ENCODE results near the gene STAT4.

STAT4 gene

DNA sequence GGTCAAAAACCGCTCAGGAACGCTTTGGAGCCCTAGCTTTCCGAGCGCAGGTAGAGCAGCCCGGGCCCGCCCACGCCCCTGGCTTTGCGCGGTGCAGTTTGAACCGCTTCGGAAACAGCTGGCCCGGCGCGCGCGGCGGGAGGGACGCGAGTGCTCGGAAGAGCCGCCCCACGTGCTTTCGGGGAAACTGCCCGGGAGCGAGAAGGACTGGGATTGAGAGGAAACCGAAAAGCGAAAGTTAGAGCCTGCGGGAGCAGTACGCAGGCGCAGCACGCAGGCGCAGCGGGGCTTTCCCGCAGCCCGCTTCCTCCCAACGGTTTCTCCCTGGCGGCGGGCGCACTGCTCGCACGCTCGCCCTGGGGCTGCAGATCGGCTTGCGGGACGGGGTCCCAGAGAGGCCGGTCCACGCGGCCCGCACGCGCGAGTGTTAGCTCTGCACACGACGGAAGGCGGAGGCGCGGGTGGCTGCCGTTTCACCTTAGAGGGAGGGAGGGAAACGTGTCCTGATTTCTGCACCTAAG, 130.5 kb downstream of the STAT4 start:
- H3K4me3 ChIP-seq (ENCODE audit: low read length) = peak overlapping the region; percentile 82
- peak; percentile 83 for DNase-seq (ENCODE audit: low read depth)
- TF ChIP-seq, protein P1, sequence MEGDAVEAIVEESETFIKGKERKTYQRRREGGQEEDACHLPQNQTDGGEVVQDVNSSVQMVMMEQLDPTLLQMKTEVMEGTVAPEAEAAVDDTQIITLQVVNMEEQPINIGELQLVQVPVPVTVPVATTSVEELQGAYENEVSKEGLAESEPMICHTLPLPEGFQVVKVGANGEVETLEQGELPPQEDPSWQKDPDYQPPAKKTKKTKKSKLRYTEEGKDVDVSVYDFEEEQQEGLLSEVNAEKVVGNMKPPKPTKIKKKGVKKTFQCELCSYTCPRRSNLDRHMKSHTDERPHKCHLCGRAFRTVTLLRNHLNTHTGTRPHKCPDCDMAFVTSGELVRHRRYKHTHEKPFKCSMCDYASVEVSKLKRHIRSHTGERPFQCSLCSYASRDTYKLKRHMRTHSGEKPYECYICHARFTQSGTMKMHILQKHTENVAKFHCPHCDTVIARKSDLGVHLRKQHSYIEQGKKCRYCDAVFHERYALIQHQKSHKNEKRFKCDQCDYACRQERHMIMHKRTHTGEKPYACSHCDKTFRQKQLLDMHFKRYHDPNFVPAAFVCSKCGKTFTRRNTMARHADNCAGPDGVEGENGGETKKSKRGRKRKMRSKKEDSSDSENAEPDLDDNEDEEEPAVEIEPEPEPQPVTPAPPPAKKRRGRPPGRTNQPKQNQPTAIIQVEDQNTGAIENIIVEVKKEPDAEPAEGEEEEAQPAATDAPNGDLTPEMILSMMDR (conservative IDR thresholded peaks at IDR 0.05; ENCODE audit: low read depth, low read length) = no peak

DNA sequence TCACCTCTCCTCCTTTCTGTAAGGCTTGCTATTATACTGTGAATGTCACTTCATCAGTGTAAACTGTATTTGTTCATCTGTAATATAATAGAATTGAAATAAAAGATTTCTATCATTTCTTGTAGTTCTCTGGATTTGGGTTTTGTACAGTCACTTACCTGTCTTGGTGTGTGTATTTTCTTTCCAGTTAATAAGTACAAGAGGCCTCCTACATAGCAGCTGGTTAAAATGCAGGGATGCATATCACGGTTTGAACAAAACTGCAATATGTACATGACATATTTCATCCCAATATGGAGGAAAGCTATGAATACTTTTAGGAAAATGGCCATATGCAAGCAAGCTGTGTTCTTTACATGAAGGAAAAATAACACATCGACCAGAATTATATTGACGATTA, 131.4 kb downstream of the STAT4 start:
- DNase-seq (ENCODE audit: low read depth) = no peak
- TF ChIP-seq, protein P1 (conservative IDR thresholded peaks at IDR 0.05; ENCODE audit: low read depth, low read length) = no peak
- H3K4me3 ChIP-seq (ENCODE audit: low read length) = no peak overlapping the region

DNA sequence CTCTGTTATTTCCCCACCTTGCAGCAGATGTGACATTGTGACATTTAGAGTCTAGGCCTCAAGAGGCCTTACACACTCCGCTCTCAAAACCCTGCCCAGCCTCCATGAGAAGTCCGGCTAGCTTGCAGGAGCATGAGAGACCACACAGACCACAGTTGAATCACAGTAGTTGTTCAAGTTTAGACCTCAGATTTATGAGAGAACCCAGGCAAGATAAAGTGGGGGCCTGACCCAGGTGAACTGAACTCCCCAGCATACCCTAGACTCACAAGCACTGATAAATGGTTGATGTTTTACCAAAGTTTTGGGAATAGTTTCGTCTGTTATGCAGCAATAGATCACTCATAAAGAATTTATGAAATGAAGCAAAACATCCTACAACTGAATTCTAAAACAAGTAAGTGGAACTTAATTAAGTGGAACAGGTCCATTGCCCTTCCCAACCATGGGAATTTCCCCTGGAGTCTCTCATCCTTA, 132.1 kb downstream of the STAT4 start:
- no peak for DNase-seq (ENCODE audit: low read depth)
- H3K4me3 ChIP-seq (ENCODE audit: low read length) = no peak overlapping the region
- TF ChIP-seq, protein P1 (conservative IDR thresholded peaks at IDR 0.05; ENCODE audit: low read depth, low read length) = no peak

DNA sequence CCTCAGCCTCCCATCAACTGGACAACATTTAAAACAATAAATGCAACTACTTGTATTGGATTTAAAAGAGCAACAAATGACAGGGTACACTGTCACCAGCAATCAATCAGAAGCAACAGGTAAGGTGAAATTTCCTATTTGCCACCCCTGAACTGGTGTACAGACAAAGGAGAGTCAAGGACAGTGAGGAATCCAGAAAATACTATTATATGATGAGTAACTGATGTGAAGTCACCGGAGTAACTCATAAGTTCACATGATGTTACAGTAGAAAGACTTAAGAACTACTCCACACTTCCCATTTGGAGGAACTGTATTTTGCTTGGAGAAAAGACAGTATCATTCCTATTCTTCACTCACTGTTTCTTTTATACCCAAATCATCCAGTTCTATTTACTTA, 132.7 kb downstream of the STAT4 start:
- H3K4me3 ChIP-seq (ENCODE audit: low read length) = no peak overlapping the region
- no peak for DNase-seq (ENCODE audit: low read depth)
- TF ChIP-seq, protein P1 (conservative IDR thresholded peaks at IDR 0.05; ENCODE audit: low read depth, low read length) = no peak

DNA sequence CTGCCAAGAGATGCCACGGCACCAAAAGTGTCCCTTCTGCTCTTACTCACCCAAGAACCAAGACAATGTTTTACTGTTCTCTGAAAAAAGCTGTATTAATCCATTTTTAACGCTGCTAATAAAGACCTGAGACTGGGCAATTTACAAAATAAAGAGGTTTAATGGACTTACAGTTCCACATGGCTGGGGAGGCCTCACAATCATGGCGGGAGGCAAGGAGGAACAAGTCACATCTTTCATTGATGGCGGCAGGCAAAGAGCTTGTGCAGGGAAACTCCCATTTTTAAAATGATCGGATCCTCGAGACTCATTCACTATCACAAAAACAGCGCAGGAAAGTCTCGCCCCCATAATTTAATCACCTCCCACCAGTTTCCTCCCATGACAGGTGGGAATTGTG, 135.0 kb downstream of the STAT4 start:
- no peak overlapping the region for H3K4me3 ChIP-seq (ENCODE audit: low read length)
- TF ChIP-seq, protein P1 (conservative IDR thresholded peaks at IDR 0.05; ENCODE audit: low read depth, low read length) = no peak
- DNase-seq (ENCODE audit: low read depth) = no peak

DNA sequence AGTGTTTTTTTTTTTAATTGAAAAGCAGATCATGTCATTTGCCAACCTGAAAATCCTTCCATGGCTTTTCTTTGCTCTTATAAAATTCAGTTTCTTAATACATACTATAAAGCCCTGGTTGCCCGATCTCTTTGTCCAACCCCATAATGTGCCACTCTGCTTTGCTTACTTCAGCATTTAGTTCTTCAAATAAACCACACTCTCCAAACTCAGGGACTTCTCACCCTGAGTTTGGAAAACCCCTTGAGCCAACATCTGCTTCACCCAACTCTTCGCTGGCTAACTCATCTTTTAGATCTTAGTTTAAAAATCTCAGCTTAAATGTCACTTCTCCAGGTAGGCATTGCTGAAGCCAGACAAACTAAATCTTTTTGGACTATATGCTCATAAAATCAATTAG, 135.6 kb downstream of the STAT4 start:
- no peak overlapping the region for H3K4me3 ChIP-seq (ENCODE audit: low read length)
- TF ChIP-seq, protein P1 (conservative IDR thresholded peaks at IDR 0.05; ENCODE audit: low read depth, low read length) = no peak
- DNase-seq (ENCODE audit: low read depth) = no peak

DNA sequence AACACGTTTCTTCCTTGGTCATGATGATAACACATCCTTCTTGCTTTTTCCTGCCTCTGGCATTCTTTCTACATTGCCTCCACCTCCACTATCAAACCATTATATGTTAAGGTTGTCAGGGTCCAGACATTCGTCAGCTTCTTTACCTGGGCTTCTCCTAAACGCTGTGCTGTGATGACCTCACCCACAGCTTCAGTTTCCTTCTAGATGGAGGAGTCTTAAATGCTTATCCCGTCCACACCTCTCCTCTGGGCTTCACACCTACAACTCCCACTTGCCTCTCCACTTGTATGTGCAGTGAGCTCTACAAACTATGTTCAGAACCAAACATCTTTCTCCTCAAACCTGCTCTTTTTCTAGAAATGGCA, 136.2 kb downstream of the STAT4 start:
- H3K4me3 ChIP-seq (ENCODE audit: low read length) = peak overlapping the region; percentile 77
- no peak for DNase-seq (ENCODE audit: low read depth)
- TF ChIP-seq, protein P1 (conservative IDR thresholded peaks at IDR 0.05; ENCODE audit: low read depth, low read length) = no peak
